ENCODE measurements around the gene COL23A1.

DNA sequence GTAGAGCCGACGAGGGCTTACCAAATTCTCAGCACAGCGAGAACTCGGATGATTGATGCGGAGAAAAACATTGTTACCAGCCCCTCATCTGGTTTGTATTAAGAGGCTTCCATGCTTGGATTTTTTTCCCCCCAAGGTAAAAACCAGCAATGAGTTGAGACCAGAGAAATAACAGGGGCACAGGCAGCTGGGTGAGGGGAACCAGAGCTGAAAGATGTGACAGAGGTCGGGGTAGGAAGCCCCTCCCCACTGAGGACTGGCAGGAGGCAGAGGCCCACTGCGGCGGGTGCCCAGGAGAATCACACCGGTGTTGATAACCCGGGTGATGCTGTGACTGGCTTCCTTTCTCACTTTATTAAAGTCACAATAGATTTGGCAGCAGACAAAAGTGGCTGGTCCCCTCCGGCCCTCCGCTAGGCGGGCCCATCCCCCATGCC is 241.1 kb downstream of the COL23A1 start:
- TF ChIP-seq CBFB (CRISPR knock-in tag; IDR thresholded peaks at IDR 0.05; ENCODE audit: low read depth), result no peak
- no peak for TF ChIP-seq SMAD4 (CRISPR knock-in tag; IDR thresholded peaks at IDR 0.05)
- no peak for TF ChIP-seq JUN (CRISPR knock-in tag; IDR thresholded peaks at IDR 0.05)
- TF ChIP-seq, protein P1, sequence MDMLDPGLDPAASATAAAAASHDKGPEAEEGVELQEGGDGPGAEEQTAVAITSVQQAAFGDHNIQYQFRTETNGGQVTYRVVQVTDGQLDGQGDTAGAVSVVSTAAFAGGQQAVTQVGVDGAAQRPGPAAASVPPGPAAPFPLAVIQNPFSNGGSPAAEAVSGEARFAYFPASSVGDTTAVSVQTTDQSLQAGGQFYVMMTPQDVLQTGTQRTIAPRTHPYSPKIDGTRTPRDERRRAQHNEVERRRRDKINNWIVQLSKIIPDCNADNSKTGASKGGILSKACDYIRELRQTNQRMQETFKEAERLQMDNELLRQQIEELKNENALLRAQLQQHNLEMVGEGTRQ (CRISPR knock-in tag; IDR thresholded peaks at IDR 0.05), result no peak
- no peak for TF ChIP-seq NR1H2 (CRISPR knock-in tag; IDR thresholded peaks at IDR 0.05)
- TF ChIP-seq, protein P2, sequence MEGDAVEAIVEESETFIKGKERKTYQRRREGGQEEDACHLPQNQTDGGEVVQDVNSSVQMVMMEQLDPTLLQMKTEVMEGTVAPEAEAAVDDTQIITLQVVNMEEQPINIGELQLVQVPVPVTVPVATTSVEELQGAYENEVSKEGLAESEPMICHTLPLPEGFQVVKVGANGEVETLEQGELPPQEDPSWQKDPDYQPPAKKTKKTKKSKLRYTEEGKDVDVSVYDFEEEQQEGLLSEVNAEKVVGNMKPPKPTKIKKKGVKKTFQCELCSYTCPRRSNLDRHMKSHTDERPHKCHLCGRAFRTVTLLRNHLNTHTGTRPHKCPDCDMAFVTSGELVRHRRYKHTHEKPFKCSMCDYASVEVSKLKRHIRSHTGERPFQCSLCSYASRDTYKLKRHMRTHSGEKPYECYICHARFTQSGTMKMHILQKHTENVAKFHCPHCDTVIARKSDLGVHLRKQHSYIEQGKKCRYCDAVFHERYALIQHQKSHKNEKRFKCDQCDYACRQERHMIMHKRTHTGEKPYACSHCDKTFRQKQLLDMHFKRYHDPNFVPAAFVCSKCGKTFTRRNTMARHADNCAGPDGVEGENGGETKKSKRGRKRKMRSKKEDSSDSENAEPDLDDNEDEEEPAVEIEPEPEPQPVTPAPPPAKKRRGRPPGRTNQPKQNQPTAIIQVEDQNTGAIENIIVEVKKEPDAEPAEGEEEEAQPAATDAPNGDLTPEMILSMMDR (IDR thresholded peaks at IDR 0.05), result no peak
